Lower leg skin (tissue), 4 donors: ENCODE measurements around the gene NMUR1. TPM values are rescaled to one million over a fixed set of nuclear protein-coding genes. Genes with fewer than 3 reads are reported as not detected.

Source experiments
- DNase-seq, 2 donors: peaks; one replicate each; pipeline ENCODE4 v3.0.0-alpha.2; 2019; ENCODE audit warnings: low spot score in 2 of 2
- H3K4me3 ChIP-seq: fragments of 200-600 bp; sonication (generic); 2 replicates; pipeline ENCODE4 v1.5.1; 2017; ENCODE audit warnings: mild to moderate bottlenecking, low read depth; ENCODE audit not compliant: poor library complexity, severe bottlenecking
- CTCF ChIP-seq, 3 donors: fragments of 450-650 bp; IDR thresholded peaks; one replicate each; pipeline ENCODE4 v1.5.1; 2016; ENCODE audit warnings: antibody characterized with exemption in 3 of 3, mild to moderate bottlenecking in 3 of 3, moderate library complexity in 2 of 3
- POLR2A ChIP-seq, 2 donors: fragments of 450-650 bp; IDR thresholded peaks; one replicate each; pipeline ENCODE4 v1.6.1; 2016 to 2017; ENCODE audit warnings: antibody characterized with exemption in 2 of 2, mild to moderate bottlenecking in 1 of 2, moderate library complexity in 1 of 2
- WGBS, 2 donors: methylation state at CpG; one replicate each; pipeline ENCODE4 v1.1.5; 2018; 5-methylcytosine and 5-hydroxymethylcytosine counted together
- intact Hi-C: fragments of 100-400 bp; cut with DNase I; formaldehyde crosslinking; loops from one replicate; pipeline ENCODE4 v1.15.0; 2023; ENCODE audit warnings: low total_unique reads
- total RNA-seq, 4 donors: library from RNA; depleted of rRNA; stranded (reverse); fragments of >200 nt; gene quantifications; one replicate each; pipeline ENCODE4 v1.1.0, GENCODE V29; 2016

NMUR1 gene
- total RNA-seq, 4 donors from 2014 or later: 0.19 to 0.29 TPM; not detected in 2

GRCh38 chr2:231554748-231555545 lies 24.7 kb upstream of the NMUR1 start:
- no peak overlapping the region for H3K4me3 ChIP-seq
- no peak for DNase-seq
- 64 to 65% methylated on average over 14 of the region's 14 CpGs for WGBS, 2 donors

GRCh38 chr2:231554327-231554726 lies 24.1 kb upstream of the NMUR1 start:
- H3K4me3 ChIP-seq: no peak overlapping the region
- WGBS, 2 donors: 64 to 76% methylated on average over 8 of the region's 8 CpGs
- DNase-seq: no peak
- no peak for TF ChIP-seq CTCF (IDR thresholded peaks at IDR 0.05)
- no peak for TF ChIP-seq POLR2A (IDR thresholded peaks at IDR 0.05)
- intact Hi-C loops: loop anchor here (10.0 kb wide), 1 partner anchor 70 kb away; no protein-coding TSS in a partner anchor

More at GRCh38 chr2:231554748-231555545, 24.7 kb upstream of the NMUR1 start:
- intact Hi-C loops: loop anchor here (10.0 kb wide), 1 partner anchor 70 kb away; no protein-coding TSS in a partner anchor
- no peak for TF ChIP-seq CTCF (IDR thresholded peaks at IDR 0.05)
- TF ChIP-seq POLR2A (IDR thresholded peaks at IDR 0.05): no peak

DNA sequence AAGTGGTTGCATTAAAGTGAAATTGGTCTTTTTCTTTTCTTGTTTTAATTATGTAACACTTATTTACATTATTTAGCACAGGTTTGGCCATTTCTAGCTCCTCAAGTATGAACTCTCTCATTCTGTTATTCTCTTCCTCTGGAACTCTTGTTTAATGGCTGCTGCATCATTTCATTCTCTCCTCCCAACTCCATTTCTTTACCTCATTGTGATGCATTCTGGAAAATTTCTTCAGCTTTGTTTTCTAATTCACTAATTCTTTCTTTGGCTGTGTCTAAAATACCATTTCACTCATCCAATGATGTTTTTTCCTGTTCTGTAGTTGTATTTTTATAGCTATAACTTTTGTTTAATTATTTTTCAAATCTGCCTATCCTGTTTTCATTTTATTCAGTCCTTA lies 22.5 kb upstream of the NMUR1 start:
- TF ChIP-seq CTCF (IDR thresholded peaks at IDR 0.05) (no peak), POLR2A (IDR thresholded peaks at IDR 0.05) (no peak)

DNA sequence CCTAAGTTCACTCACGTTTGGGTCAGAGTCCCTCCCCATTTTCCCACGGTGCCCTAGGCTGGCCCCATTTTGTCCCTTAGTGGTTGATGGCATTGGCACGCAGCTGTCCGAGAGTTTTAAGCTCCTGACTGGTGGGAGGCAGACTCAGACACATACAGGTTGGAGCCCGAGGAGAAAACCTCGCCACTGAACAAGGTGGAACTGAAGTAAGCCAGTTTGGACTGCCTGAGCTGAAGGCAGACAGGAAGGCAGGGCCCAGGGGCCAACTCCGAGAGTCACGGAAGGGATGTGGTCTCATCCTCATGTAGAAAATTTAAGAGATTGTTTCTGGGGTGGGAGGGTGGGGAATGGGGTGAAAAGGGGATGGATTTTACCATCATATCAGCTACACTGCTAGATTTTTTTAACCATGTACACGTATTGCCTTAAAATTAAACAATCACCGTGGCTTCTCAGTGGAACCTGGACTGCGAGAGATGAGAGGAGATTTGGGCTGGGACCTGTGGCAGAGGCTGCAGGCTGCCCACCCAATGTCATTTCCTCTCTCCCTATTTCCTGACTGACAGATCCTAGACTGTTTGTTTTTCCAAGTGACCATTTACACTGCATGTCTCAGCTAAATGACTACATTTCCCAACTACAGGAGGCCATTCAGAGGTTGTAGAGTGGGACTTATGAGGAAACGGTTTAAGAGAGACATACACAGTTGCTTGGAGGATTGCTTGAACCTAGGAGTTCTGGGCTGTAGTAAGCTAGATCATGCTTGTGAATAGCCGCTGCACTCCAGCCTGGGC lies 19.4 kb upstream of the NMUR1 start:
- no peak overlapping the region for H3K4me3 ChIP-seq
- 81 to 85% methylated on average over 13 of the region's 13 CpGs for WGBS, 2 donors
- intact Hi-C loops: loop anchor here (10.0 kb wide), 1 partner anchor 65 kb away; no protein-coding TSS in a partner anchor
- TF ChIP-seq CTCF (IDR thresholded peaks at IDR 0.05): no peak
- TF ChIP-seq POLR2A (IDR thresholded peaks at IDR 0.05): no peak
- DNase-seq: no peak

More for the DNA sequence above, 22.5 kb upstream of the NMUR1 start:
- H3K4me3 ChIP-seq: no peak overlapping the region
- intact Hi-C loops: loop anchor here (10.0 kb wide), 1 partner anchor 68 kb away; no protein-coding TSS in a partner anchor
- DNase-seq: no peak

DNA sequence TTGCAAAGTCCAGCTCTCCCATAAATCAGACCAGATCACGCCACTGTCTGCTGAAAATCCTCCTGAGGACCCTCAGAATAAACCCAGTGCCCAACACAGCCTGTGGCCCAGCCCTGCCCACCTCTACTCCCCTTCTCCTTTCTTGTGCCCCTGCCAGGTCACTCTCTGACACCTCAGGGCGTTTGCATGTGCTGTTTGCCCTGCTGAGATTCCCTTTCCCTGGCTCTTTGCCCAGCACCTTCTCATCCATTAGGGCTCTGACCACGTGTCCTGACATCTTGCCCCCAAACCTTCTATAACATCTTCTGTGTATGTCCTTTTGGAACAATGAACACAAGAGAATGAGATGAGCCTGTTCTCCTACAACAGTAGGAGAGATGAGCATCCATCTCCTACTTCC lies 18.5 kb upstream of the NMUR1 start:
- no peak overlapping the region for H3K4me3 ChIP-seq
- WGBS, 2 donors: 75 to 82% methylated on average over 3 of the region's 3 CpGs
- TF ChIP-seq CTCF (IDR thresholded peaks at IDR 0.05): no peak
- TF ChIP-seq POLR2A (IDR thresholded peaks at IDR 0.05): no peak
- intact Hi-C loops: no loop called here
- no peak for DNase-seq
